HG03064 (cell line): ENCODE measurements around the gene BAIAP2L1.
"Not testable (repeated sequence)": the region's sequence is repeated elsewhere in the genome, so short reads cannot be mapped to it uniquely, and the experiment has no call there.

Experiments used
- ATAC-seq: cut with Tn5 transposase; IDR thresholded peaks from one replicate; pipeline ENCODE4 v1.9.1; 2021; ENCODE audit warnings: low read depth; ENCODE audit not compliant: unreplicated experiment

Gene BAIAP2L1

GRCh38 chr7:98400542-98401340 is at the start of gene BAIAP2L1:
BAIAP2L1 (minus strand) TSS chr7:98401090; CDS start chr7:98400852, 238 bp downstream.
- peak; percentile 93 for ATAC-seq

- no peak for ATAC-seq
These were observed 47.9 kb upstream of the BAIAP2L1 start for GRCh38 chr7:98448766-98449165.

GRCh38 chr7:98440992-98441391 is 40.1 kb upstream of the BAIAP2L1 start:
- ATAC-seq, result not testable (repeated sequence)

GRCh38 chr7:98439484-98439883 is 38.6 kb upstream of the BAIAP2L1 start:
- no peak for ATAC-seq

GRCh38 chr7:98434087-98434486 is 33.2 kb upstream of the BAIAP2L1 start:
- no peak for ATAC-seq

GRCh38 chr7:98429799-98430198 is 28.9 kb upstream of the BAIAP2L1 start:
- no peak for ATAC-seq

GRCh38 chr7:98423043-98423442 is 22.2 kb upstream of the BAIAP2L1 start:
- no peak for ATAC-seq

GRCh38 chr7:98420966-98421612 is 20.2 kb upstream of the BAIAP2L1 start:
- no peak for ATAC-seq

GRCh38 chr7:98419988-98420387 is 19.1 kb upstream of the BAIAP2L1 start:
- not testable (repeated sequence) for ATAC-seq

GRCh38 chr7:98419316-98419691 is 18.4 kb upstream of the BAIAP2L1 start:
- not testable (repeated sequence) for ATAC-seq

- no peak for ATAC-seq
These were observed 17.9 kb upstream of the BAIAP2L1 start for GRCh38 chr7:98418636-98419315.

- no peak for ATAC-seq
These were observed 17.4 kb upstream of the BAIAP2L1 start for GRCh38 chr7:98418271-98418635.

GRCh38 chr7:98417604-98418270 is 16.8 kb upstream of the BAIAP2L1 start:
- ATAC-seq, result not testable (repeated sequence)

GRCh38 chr7:98414205-98414900 is 13.5 kb upstream of the BAIAP2L1 start:
- no peak for ATAC-seq

- not testable (repeated sequence) for ATAC-seq
These were observed 12.8 kb upstream of the BAIAP2L1 start for GRCh38 chr7:98413655-98414054.

GRCh38 chr7:98409843-98410242 is 9.0 kb upstream of the BAIAP2L1 start:
- no peak for ATAC-seq

GRCh38 chr7:98408146-98408545 is 7.3 kb upstream of the BAIAP2L1 start:
- ATAC-seq, result not testable (repeated sequence)

- ATAC-seq, result no peak
These were observed 5.9 kb upstream of the BAIAP2L1 start for GRCh38 chr7:98406827-98407226.

GRCh38 chr7:98404840-98405239 is 4.0 kb upstream of the BAIAP2L1 start:
- no peak for ATAC-seq

GRCh38 chr7:98399890-98400541 is 874 bp downstream of the BAIAP2L1 start:
- ATAC-seq, result no peak
